ENCODE data around the gene MTUS2.

GRCh38 chr13:29525757-29526156 lies 705.6 kb downstream of the MTUS2 start:
- TF ChIP-seq YY1 (IDR thresholded peaks at IDR 0.05; ENCODE audit: insufficient read depth, insufficient read length), result no peak
- no peak for TF ChIP-seq ZNF274 (IDR thresholded peaks at IDR 0.05; ENCODE audit: low read depth, low read length)
